Endodermal cell (in vitro differentiated cells): Measurements from ENCODE around the gene PAX5. TPM values are rescaled to one million over a fixed set of nuclear protein-coding genes. Genes with fewer than 3 reads are reported as not detected.

ENCODE experiments used
- DNase-seq: peaks from one replicate; pipeline ENCODE4 v3.0.0-alpha.2; 2017
- H3K27ac ChIP-seq: 2 replicates; pipeline ENCODE4 v1.5.1; 2013; ENCODE audit warnings: mild to moderate bottlenecking, low read depth, low read length, moderate library complexity
- H3K27me3 ChIP-seq: 2 replicates; pipeline ENCODE4 v1.6.1; 2013; ENCODE audit warnings: mild to moderate bottlenecking, low read length, moderate library complexity; ENCODE audit not compliant: insufficient read depth, control insufficient read depth, poor library complexity, severe bottlenecking
- H3K36me3 ChIP-seq: 2 replicates; pipeline ENCODE4 v1.7.0; 2013; ENCODE audit warnings: mild to moderate bottlenecking, low read length, moderate library complexity; ENCODE audit not compliant: control insufficient read depth, insufficient read depth
- H3K4me1 ChIP-seq: one replicate; pipeline ENCODE4 v1.7.0; 2013; ENCODE audit warnings: low read length; ENCODE audit not compliant: control insufficient read depth, insufficient read depth
- H3K4me3 ChIP-seq: 2 replicates; pipeline ENCODE4 v1.5.1; 2013; ENCODE audit warnings: mild to moderate bottlenecking, low read length, moderate library complexity
- H3K9ac ChIP-seq: 2 replicates; pipeline ENCODE4 v1.6.1; 2013; ENCODE audit warnings: mild to moderate bottlenecking, low read length, moderate library complexity; ENCODE audit not compliant: poor library complexity, severe bottlenecking; ENCODE audit errors: extremely low read depth
- H3K9me3 ChIP-seq: 2 replicates; pipeline ENCODE4 v1.6.1; 2013; ENCODE audit warnings: mild to moderate bottlenecking, low read length, moderate library complexity; ENCODE audit not compliant: control insufficient read depth
- H3K27ac Mint-ChIP-seq: 2 replicates; pipeline ENCODE4 v1.8.0; 2020; ENCODE audit warnings: mixed read lengths
- H3K27me3 Mint-ChIP-seq: 2 replicates; pipeline ENCODE4 v1.8.0; 2021; ENCODE audit warnings: mild to moderate bottlenecking, mixed read lengths; ENCODE audit not compliant: insufficient read depth
- H3K36me3 Mint-ChIP-seq: 2 replicates; pipeline ENCODE4 v1.8.0; 2020; ENCODE audit warnings: low read depth, mixed read lengths
- H3K4me1 Mint-ChIP-seq: 2 replicates; pipeline ENCODE4 v1.8.0; 2020; ENCODE audit warnings: mixed read lengths
- H3K4me3 Mint-ChIP-seq: 2 replicates; pipeline ENCODE4 v1.8.0; 2020; ENCODE audit warnings: mild to moderate bottlenecking, moderate library complexity, mixed read lengths
- H3K9me3 Mint-ChIP-seq: 2 replicates; pipeline ENCODE4 v1.8.0; 2020; ENCODE audit warnings: mild to moderate bottlenecking, mixed read lengths
- CTCF ChIP-seq: fragments of 200-600 bp; sonication (generic); conservative IDR thresholded peaks from 2 replicates; pipeline ENCODE4 v1.5.0; 2021; ENCODE audit warnings: antibody characterized with exemption, mild to moderate bottlenecking
- WGBS, 2 experiments: methylation state at CpG; one replicate each; pipeline versions ENCODE4 v1.1.5 to v1.1.7; 2013; ENCODE audit warnings: missing lambda C conversion rate in 2 of 2, mixed read lengths in 1 of 2; ENCODE audit not compliant: insufficient coverage in 1 of 2, insufficient read length in 1 of 2; 5-methylcytosine and 5-hydroxymethylcytosine counted together
- total RNA-seq, 2 donors: library from RNA; stranded (reverse); fragmentation: NEBNext Ultra II Directional in 1 of 2; extraction: Animal tissue kit (Norgen Biotek cat#: 25700) in 1 of 2; gene quantifications; 2 replicates in 1 of 2; 3 replicates in 1 of 2; pipeline ENCODE4 v1.2.1, GENCODE V29; 2021

PAX5 gene
- total RNA-seq, 2 donors from 2014 or later, result 0.15 TPM; not detected in 1

DNA sequence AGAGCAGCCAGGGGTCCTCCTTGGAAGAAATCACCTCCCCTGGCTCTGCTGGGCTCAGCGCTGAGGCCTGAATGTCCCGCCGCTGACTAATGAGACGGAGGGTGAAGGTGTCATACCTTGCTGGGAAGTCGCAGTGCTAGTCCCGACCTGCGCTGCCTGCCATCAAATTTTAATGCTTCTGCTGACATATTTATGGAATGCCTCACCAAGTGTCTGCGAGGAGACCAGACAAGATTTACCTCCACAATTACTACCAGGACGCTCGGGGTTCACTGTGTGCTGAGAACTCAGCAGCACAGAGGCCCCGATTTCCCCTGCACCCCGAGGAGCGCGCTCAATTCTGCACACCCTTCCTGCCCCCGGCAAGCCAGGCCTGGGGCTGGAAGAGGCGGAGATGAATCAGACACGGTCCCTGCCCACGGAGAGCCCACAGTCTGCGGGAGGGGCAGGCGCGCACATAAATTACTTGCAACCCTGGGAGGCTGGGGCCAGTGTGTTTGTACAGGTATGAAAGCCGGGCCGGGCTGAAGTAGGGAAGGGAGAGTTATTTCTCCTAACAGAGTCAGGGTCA lies 175.2 kb downstream of the PAX5 start:
- Histone ChIP-seq H3K4me3 (no peak overlapping the region), H3K27me3 (peaks cover 22% of the 10 kb centered on the region), H3K9me3 (no peaks in the 10 kb centered on the region), H3K36me3 (no peaks in the 10 kb centered on the region), H3K9ac (no peak overlapping the region), H3K4me1 (no peaks in the 10 kb centered on the region), H3K27ac (no peak overlapping the region)
- WGBS, 2 experiments, result 78 to 83% methylated on average over 15 to 23 of the region's 23 CpGs
- DNase-seq, result peak; percentile 59
- Mint-ChIP-seq H3K4me1 (peaks cover 4% of the 10 kb centered on the region), H3K9me3 (no peaks in the 10 kb centered on the region), H3K36me3 (no peaks in the 10 kb centered on the region), H3K27ac (no peak overlapping the region), H3K4me3 (no peak overlapping the region), H3K27me3 (peaks cover 25% of the 10 kb centered on the region)
- no peak for TF ChIP-seq CTCF

GRCh38 chr9:36855448-36856315 lies 178.4 kb downstream of the PAX5 start:
- peak; percentile 81 for TF ChIP-seq CTCF
- Histone ChIP-seq H3K27me3 (peaks cover 4% of the 10 kb centered on the region), H3K36me3 (no peaks in the 10 kb centered on the region), H3K9me3 (no peaks in the 10 kb centered on the region), H3K9ac (no peak overlapping the region), H3K27ac (no peak overlapping the region), H3K4me3 (no peak overlapping the region), H3K4me1 (no peaks in the 10 kb centered on the region)
- peak; percentile 91 for DNase-seq
- Mint-ChIP-seq H3K4me3 (no peak overlapping the region), H3K27ac (peak overlapping the region; percentile 27), H3K4me1 (peaks cover 4% of the 10 kb centered on the region), H3K27me3 (peaks cover 3% of the 10 kb centered on the region), H3K9me3 (no peaks in the 10 kb centered on the region), H3K36me3 (no peaks in the 10 kb centered on the region)
- WGBS, 2 experiments, result 70 to 100% methylated on average over 4 to 9 of the region's 9 CpGs

DNA sequence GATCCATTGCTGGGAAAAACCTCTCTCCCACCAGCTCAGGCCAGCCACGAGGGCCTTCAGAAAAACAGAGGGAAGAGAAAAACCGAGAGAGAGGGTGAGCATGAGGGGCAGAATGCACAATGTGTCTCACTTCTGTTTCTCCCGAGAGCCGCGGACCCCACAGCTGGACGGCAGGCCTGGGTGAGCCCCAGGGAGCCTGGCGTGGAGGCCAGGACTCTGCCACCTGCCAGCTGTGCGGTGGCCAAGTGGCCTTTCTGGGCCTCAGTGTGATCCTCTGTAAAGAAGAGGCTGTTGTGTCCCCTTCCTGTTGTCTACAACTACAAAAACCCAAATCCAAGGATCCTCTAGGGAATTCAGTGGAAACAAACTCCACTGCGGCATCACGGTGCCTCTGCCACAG lies 179.3 kb downstream of the PAX5 start:
- Histone ChIP-seq H3K9ac (no peak overlapping the region), H3K36me3 (no peaks in the 10 kb centered on the region), H3K4me3 (no peak overlapping the region), H3K9me3 (no peaks in the 10 kb centered on the region), H3K27ac (no peak overlapping the region), H3K4me1 (no peaks in the 10 kb centered on the region), H3K27me3 (peaks cover 4% of the 10 kb centered on the region)
- Mint-ChIP-seq H3K36me3 (no peaks in the 10 kb centered on the region), H3K9me3 (no peaks in the 10 kb centered on the region), H3K27ac (no peak overlapping the region), H3K27me3 (peaks cover 3% of the 10 kb centered on the region), H3K4me1 (peaks cover 4% of the 10 kb centered on the region), H3K4me3 (no peak overlapping the region)
- no peak for TF ChIP-seq CTCF
- WGBS, 2 experiments, result 88 to 94% methylated on average over 4 to 10 of the region's 10 CpGs
- DNase-seq, result no peak
